Kidney (tissue), 14 donors: ENCODE data around the gene ZSCAN22. TPM values are rescaled to one million over a fixed set of nuclear protein-coding genes. Genes with fewer than 3 reads are reported as not detected.
"Not testable (repeated sequence)": the region's sequence is repeated elsewhere in the genome, so short reads cannot be mapped to it uniquely, and the experiment has no call there.

Experiments
- DNase-seq, 5 donors: peaks; one replicate each; pipeline ENCODE4 v3.0.0-alpha.2; 2013 to 2020
- FAIRE-seq: peaks from 2 replicates; lab custom pipeline; 2012; peaks lifted over from hg19 to GRCh38; lab: Jason Lieb, UNC
- H3K27ac ChIP-seq, 2 donors: one replicate each; pipeline ENCODE4 v1.7.0; 2013; ENCODE audit warnings: low read depth in 2 of 2, low read length in 2 of 2, inconsistent platforms in 1 of 2
- H3K27me3 ChIP-seq: one replicate; pipeline ENCODE4 v1.7.1; 2013; ENCODE audit warnings: low read length, inconsistent platforms; ENCODE audit not compliant: control insufficient read depth, insufficient read depth
- H3K36me3 ChIP-seq, 3 donors: one replicate each; pipeline versions ENCODE4 v1.7.0 to v1.7.1; 2013; ENCODE audit warnings: low read length in 3 of 3, control low read depth in 1 of 3, inconsistent platforms in 1 of 3; ENCODE audit not compliant: insufficient read depth in 3 of 3, control insufficient read depth in 2 of 3
- H3K4me1 ChIP-seq, 3 donors: one replicate each; pipeline versions ENCODE4 v1.7.0 to v1.7.1; 2013; ENCODE audit warnings: low read length in 3 of 3, inconsistent platforms in 1 of 3, low read depth in 1 of 3; ENCODE audit not compliant: control insufficient read depth in 2 of 3, insufficient read depth in 2 of 3
- H3K4me3 ChIP-seq, 3 donors: one replicate each; pipeline versions ENCODE4 v1.7.0 to v1.8.1; 2013; ENCODE audit warnings: low read length in 3 of 3, control low read depth in 1 of 3, inconsistent platforms in 1 of 3
- H3K9ac ChIP-seq, 3 donors: one replicate each; pipeline versions ENCODE4 v1.7.0 to v1.7.1; 2013; ENCODE audit warnings: low read length in 3 of 3, control low read depth in 1 of 3, inconsistent platforms in 1 of 3
- H3K9me3 ChIP-seq, 3 donors: one replicate each; pipeline versions ENCODE4 v1.7.0 to v1.7.1; 2013; ENCODE audit warnings: low read length in 3 of 3, control low read depth in 1 of 3, inconsistent platforms in 1 of 3; ENCODE audit not compliant: control insufficient read depth in 2 of 3, insufficient read depth in 1 of 3
- intact Hi-C: fragments of 100-400 bp; cut with DNase I; formaldehyde crosslinking; loops from one replicate; pipeline ENCODE4 v1.11.1; 2022
- polyA plus RNA-seq: library from polyadenylated mRNA; stranded (reverse); fragments of 350-450 nt; fragmentation: Illumina TruSeq; extraction: RNeasy Lipid Tissue Mini Kit (QIAGEN cat#74804); gene quantifications from one replicate; pipeline ENCODE4 v1.2.3, GENCODE V29; 2014; ENCODE audit warnings: low read depth, low replicate concordance; ENCODE audit not compliant: insufficient read depth
- total RNA-seq: library from RNA; stranded (reverse); fragmentation: NEBNext Ultra II Directional; extraction: Animal tissue kit (Norgen Biotek cat#: 25700); gene quantifications from one replicate; pipeline ENCODE4 v1.2.1, GENCODE V29; 2021
- TF ChIP-seq, protein P1 (sequence below): IDR thresholded peaks from 3 replicates; pipeline ENCODE4 v1.5.1; 2012; ENCODE audit warnings: mild to moderate bottlenecking, moderate library complexity, borderline replicate concordance; ENCODE audit not compliant: insufficient read depth; ENCODE audit errors: extremely low read depth
- donor health status: control.
- donor health status: control.
- donor health status: control.
- donor health status: control.
- donor health status: control.
- donor health status: DM: yes; HTN: yes; CAD: no.
- donor health status: Normal renal cell carcinoma (clear cell type).

ZSCAN22 gene
- total and polyA plus RNA-seq, 2 donors from 2014 or later, result 1.1 to 3.3 TPM

DNA sequence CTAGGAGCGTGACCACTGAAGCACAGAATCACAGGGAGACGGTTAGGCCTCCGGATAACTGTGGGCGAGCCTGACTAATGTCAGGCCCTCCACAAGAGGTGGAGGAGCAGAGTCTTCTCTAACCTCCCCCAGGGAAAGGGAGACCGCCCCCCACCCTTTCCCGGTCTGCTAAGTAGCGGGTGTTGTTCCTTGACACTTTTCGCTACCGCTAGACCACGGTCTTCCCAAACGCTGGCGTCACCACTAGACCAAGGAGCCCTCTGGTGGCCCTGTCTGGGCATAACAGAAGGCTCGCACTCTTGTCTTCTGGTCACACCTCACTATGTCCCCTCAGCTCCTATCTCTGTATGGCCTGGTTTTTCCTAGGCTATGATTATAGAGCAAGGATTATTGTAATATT is 16.1 kb upstream of the ZSCAN22 start:
- H3K36me3 ChIP-seq, result peaks cover 15 to 32% (median 27%) of the 10 kb centered on the region in 3 donors
- FAIRE-seq, H3K9ac ChIP-seq, intact Hi-C loops, H3K27ac ChIP-seq, H3K4me3 ChIP-seq, H3K9me3 ChIP-seq, H3K27me3 ChIP-seq, H3K4me1 ChIP-seq: not testable (repeated sequence)
- DNase-seq, result peak in 4 of 5 donors; percentile 18 to 52 (median 34)
- TF ChIP-seq, protein P1, sequence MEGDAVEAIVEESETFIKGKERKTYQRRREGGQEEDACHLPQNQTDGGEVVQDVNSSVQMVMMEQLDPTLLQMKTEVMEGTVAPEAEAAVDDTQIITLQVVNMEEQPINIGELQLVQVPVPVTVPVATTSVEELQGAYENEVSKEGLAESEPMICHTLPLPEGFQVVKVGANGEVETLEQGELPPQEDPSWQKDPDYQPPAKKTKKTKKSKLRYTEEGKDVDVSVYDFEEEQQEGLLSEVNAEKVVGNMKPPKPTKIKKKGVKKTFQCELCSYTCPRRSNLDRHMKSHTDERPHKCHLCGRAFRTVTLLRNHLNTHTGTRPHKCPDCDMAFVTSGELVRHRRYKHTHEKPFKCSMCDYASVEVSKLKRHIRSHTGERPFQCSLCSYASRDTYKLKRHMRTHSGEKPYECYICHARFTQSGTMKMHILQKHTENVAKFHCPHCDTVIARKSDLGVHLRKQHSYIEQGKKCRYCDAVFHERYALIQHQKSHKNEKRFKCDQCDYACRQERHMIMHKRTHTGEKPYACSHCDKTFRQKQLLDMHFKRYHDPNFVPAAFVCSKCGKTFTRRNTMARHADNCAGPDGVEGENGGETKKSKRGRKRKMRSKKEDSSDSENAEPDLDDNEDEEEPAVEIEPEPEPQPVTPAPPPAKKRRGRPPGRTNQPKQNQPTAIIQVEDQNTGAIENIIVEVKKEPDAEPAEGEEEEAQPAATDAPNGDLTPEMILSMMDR, result peak; percentile 27

DNA sequence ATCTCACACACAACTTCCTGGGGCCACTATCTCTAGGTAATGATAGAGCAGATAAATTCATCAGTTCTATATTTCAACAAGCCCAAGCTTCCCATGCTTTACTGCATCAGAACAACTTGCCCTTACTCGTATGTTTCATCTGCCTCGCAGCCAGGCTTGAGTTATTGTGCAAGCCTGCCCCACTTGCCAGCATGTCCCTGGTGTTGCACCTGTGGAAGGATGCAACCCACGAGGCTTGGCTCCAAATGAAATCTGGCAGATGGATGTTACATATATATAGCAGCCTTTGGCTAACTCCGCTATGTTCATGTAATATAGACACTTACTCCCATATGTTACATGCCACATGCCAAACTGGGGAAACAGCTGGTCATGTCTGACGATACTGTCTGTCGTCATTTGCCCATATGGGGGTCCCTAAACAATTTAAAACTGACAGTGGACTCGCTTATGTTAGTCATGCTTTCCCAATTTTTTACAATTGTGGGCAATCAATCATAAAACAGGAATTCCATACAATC is 15.4 kb upstream of the ZSCAN22 start:
- no peaks in the 10 kb centered on the region for H3K9me3 ChIP-seq
- no peaks in the 10 kb centered on the region for H3K27me3 ChIP-seq
- intact Hi-C loops, result no loop called here
- DNase-seq (no peak), FAIRE-seq (no peak)
- H3K27ac ChIP-seq, result no peak overlapping the region
- H3K4me1 ChIP-seq, result peaks cover 0 to under 1% (median 0%) of the 10 kb centered on the region in 3 donors
- H3K9ac ChIP-seq, result no peak overlapping the region
- peaks cover 15 to 32% (median 27%) of the 10 kb centered on the region in 3 donors for H3K36me3 ChIP-seq
- H3K4me3 ChIP-seq, result no peak overlapping the region
- TF ChIP-seq, protein P1, result no peak

DNA sequence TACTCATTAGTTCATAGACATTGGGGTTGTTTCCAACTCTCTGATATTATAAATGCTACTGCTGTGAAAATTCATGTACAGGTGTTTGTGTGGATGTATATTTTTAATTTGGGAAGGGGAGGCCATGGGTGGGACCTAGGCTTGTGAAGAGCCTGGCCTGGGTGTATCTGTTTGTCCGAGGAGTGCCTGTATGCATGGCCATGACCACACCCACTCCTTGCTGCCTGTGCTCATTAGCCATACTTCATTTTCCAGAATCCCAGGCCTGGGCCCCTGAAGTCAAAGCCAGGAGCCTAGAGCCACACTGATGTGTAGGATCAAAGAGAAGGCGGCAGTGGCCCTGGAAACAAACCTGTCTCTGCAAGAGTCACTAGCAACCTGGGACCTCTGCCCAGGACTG is 11.2 kb upstream of the ZSCAN22 start:
- TF ChIP-seq, protein P1, result no peak
- Histone ChIP-seq H3K9me3 (no peaks in the 10 kb centered on the region), H3K27ac (no peak overlapping the region), H3K4me3 (no peak overlapping the region), H3K4me1 (no peaks in the 10 kb centered on the region), H3K9ac (no peak overlapping the region), H3K36me3 (peaks cover 13 to 32% (median 21%) of the 10 kb centered on the region in 3 donors), H3K27me3 (no peaks in the 10 kb centered on the region)
- intact Hi-C loops, result no loop called here
- FAIRE-seq, result no peak
- DNase-seq, result no peak
